Retinal pigment epithelial cell (primary cell): Measurements from ENCODE around the gene MAGEF1.

Experiments
- DNase-seq: peaks from one replicate; pipeline ENCODE4 v3.0.0-alpha.2; 2010; ENCODE audit warnings: low read depth
- H3K4me3 ChIP-seq: 2 replicates; pipeline ENCODE4 v1.5.1; 2011; ENCODE audit warnings: mild to moderate bottlenecking, low read length, control low read depth, moderate library complexity
- CTCF ChIP-seq: conservative IDR thresholded peaks from 2 replicates; pipeline ENCODE4 v1.5.1; 2011; ENCODE audit warnings: low read depth, low read length, control low read depth, inconsistent platforms

The MAGEF1 gene

GRCh38 chr3:184728010-184728527, 16.2 kb upstream of the MAGEF1 start:
- no peak for TF ChIP-seq CTCF
- no peak for DNase-seq
- H3K4me3 ChIP-seq, result no peak overlapping the region

GRCh38 chr3:184727357-184728009, 15.6 kb upstream of the MAGEF1 start:
- DNase-seq, result no peak
- TF ChIP-seq CTCF, result peak; percentile 85
- no peak overlapping the region for H3K4me3 ChIP-seq

- TF ChIP-seq CTCF, result no peak
- no peak overlapping the region for H3K4me3 ChIP-seq
- DNase-seq, result no peak
These were observed 14.6 kb upstream of the MAGEF1 start for GRCh38 chr3:184726497-184726896.

- no peak for DNase-seq
- no peak overlapping the region for H3K4me3 ChIP-seq
- no peak for TF ChIP-seq CTCF
These were observed 13.4 kb upstream of the MAGEF1 start for GRCh38 chr3:184725176-184725719.

GRCh38 chr3:184724699-184725098, 12.8 kb upstream of the MAGEF1 start:
- TF ChIP-seq CTCF, result no peak
- no peak overlapping the region for H3K4me3 ChIP-seq
- no peak for DNase-seq

GRCh38 chr3:184719709-184720108, 7.8 kb upstream of the MAGEF1 start:
- no peak for TF ChIP-seq CTCF
- DNase-seq, result no peak
- H3K4me3 ChIP-seq, result no peak overlapping the region

- no peak for DNase-seq
- H3K4me3 ChIP-seq, result no peak overlapping the region
- TF ChIP-seq CTCF, result no peak
These were observed 6.6 kb upstream of the MAGEF1 start for GRCh38 chr3:184718431-184718830.
